K562 (cell line): Measurements from ENCODE around the gene SDC3. TPM values are rescaled to one million over a fixed set of nuclear protein-coding genes. Genes with fewer than 3 reads are reported as not detected.
A peak's percentile ranks its signal among the peaks of the same experiment; 100 is the strongest.

Experiments
- ATAC-seq: fragments of 200-7000 bp; cut with Tn5 transposase; 3 replicates; pipeline ENCODE4 v1.9.1; 2020; ENCODE audit warnings: moderate library complexity
- BruUV-seq: library from RNA; stranded (reverse); fragments of 400-500 nt; replicated peaks from 2 replicates; lab custom pipeline; 2021; lab: Mats Ljungman, UMichigan
- CTCF ChIA-PET: fragments of 300-600 bp; formaldehyde crosslinking; extraction: SDS; loops from one replicate; lab custom pipeline; 2021; ENCODE audit warnings: low intra/inter-chr PET ratio; lab: Yijun Ruan, JAX
- POLR2A ChIA-PET: fragments of 300-600, 350-650 bp; sonication (Branson Sonifier 250); formaldehyde crosslinking; extraction: SDS; loops from one replicate; lab custom pipeline; 2021; ENCODE audit warnings: antibody characterized with exemption, inconsistent platforms; lab: Yijun Ruan, JAX
- DNase-seq, 4 experiments: peaks; one replicate each; pipeline versions ENCODE4 v3.0.0 to v3.0.0-alpha.2; 2011 to 2018; ENCODE audit warnings: low spot score in 3 of 4, mixed read lengths in 3 of 4; ENCODE audit errors: extremely low read depth in 1 of 4
- FAIRE-seq: peaks from 2 replicates; lab custom pipeline; 2011; peaks lifted over from hg19 to GRCh38; lab: Jason Lieb, UNC
- H2AFZ ChIP-seq: 2 replicates; pipeline ENCODE4 v1.6.0; 2011; ENCODE audit warnings: low read depth, low read length, control low read depth, inconsistent platforms
- H3K27ac ChIP-seq: fragments of 200-600 bp; 3 replicates; pipeline ENCODE4 v1.8.0; 2011; ENCODE audit warnings: low read depth, mild to moderate bottlenecking, control low read depth, inconsistent platforms, low read length, moderate library complexity, mixed read lengths; ENCODE audit errors: extremely low read depth
- H3K27me3 ChIP-seq, 2 experiments: fragments of 300-600 bp in 1 of 2; 2 replicates in 1 of 2; 3 replicates in 1 of 2; pipeline versions ENCODE4 v1.6.0 to v1.8.0; 2011; ENCODE audit warnings: inconsistent platforms in 2 of 2, low read length in 2 of 2, mild to moderate bottlenecking in 1 of 2, mixed read lengths in 1 of 2, moderate library complexity in 1 of 2; ENCODE audit not compliant: control insufficient read depth in 2 of 2, insufficient read depth in 2 of 2
- H3K36me3 ChIP-seq: fragments of 300-600 bp; 3 replicates; pipeline ENCODE4 v1.8.0; 2011; ENCODE audit warnings: mild to moderate bottlenecking, low read length, inconsistent platforms; ENCODE audit not compliant: control insufficient read depth, insufficient read depth
- H3K4me1 ChIP-seq, 2 experiments: fragments of 200-600 bp in 1 of 2; replicated peaks in 1 of 2; 2 replicates in 1 of 2; 3 replicates in 1 of 2; pipeline versions ENCODE4 v1.5.1 to v1.8.0; 2011; ENCODE audit warnings: inconsistent platforms in 2 of 2, low read length in 2 of 2, mild to moderate bottlenecking in 1 of 2, mixed read lengths in 1 of 2, moderate library complexity in 1 of 2; ENCODE audit not compliant: control insufficient read depth in 2 of 2, insufficient read depth in 2 of 2
- H3K4me2 ChIP-seq: 2 replicates; pipeline ENCODE4 v1.6.1; 2011; ENCODE audit warnings: low read length, control low read depth, inconsistent platforms, mixed read lengths; ENCODE audit not compliant: insufficient read depth
- H3K4me3 ChIP-seq: fragments of 200-600 bp; sonication (generic), shearing (Covaris generic); 2 replicates; pipeline ENCODE4 v1.5.1; 2016; ENCODE audit warnings: control low read depth, inconsistent platforms
- H3K79me2 ChIP-seq: fragments of 200-600 bp; 3 replicates; pipeline ENCODE4 v1.8.0; 2011; ENCODE audit warnings: low read length, inconsistent platforms; ENCODE audit not compliant: control insufficient read depth, insufficient read depth
- H3K9ac ChIP-seq, 2 experiments: 2 replicates each; pipeline versions ENCODE4 v1.6.0 to v1.6.1; 2011; ENCODE audit warnings: low read depth in 2 of 2, low read length in 2 of 2, control low read depth in 1 of 2, inconsistent platforms in 1 of 2, mild to moderate bottlenecking in 1 of 2, mixed read lengths in 1 of 2; ENCODE audit not compliant: insufficient read depth in 1 of 2
- H3K9me1 ChIP-seq: one replicate; pipeline ENCODE4 v1.6.0; 2011; ENCODE audit warnings: inconsistent platforms, mild to moderate bottlenecking, low read length, moderate library complexity; ENCODE audit not compliant: control insufficient read depth, insufficient read depth
- H3K9me3 ChIP-seq: replicated peaks from 2 replicates; pipeline ENCODE4 v1.5.1; 2011; ENCODE audit warnings: low read depth, low read length, inconsistent platforms; ENCODE audit not compliant: control insufficient read depth, insufficient read depth
- H4K20me1 ChIP-seq: replicated peaks from 2 replicates; pipeline ENCODE4 v1.6.1; 2011; ENCODE audit warnings: low read length, inconsistent platforms, mixed read lengths; ENCODE audit not compliant: control insufficient read depth, insufficient read depth
- ARID2 ChIP-seq: fragments of 450-650 bp; IDR thresholded peaks from 2 replicates; pipeline ENCODE4 v1.6.1; 2017; ENCODE audit warnings: antibody characterized with exemption, mild to moderate bottlenecking
- EHMT2 ChIP-seq: fragments of 450-650 bp; IDR thresholded peaks from 2 replicates; pipeline ENCODE4 v1.6.1; 2018; ENCODE audit warnings: antibody characterized with exemption
- ETV6 ChIP-seq, 3 experiments: fragments of 150-350 bp in 1 of 3; sonication (generic) in 1 of 3; formaldehyde crosslinking in 1 of 3; IDR thresholded peaks; 2 replicates each; pipeline versions ENCODE4 v1.6.1 to v1.8.0; 2014 to 2022; ENCODE audit warnings: borderline replicate concordance in 2 of 3, low read depth in 2 of 3, antibody characterized with exemption in 1 of 3, low read length in 1 of 3, mild to moderate bottlenecking in 1 of 3, missing genetic modification reagents in 1 of 3
- FOXP4 ChIP-seq: sonication (generic); formaldehyde crosslinking; IDR thresholded peaks from 2 replicates; pipeline ENCODE4 v1.8.0; 2022; ENCODE audit warnings: mild to moderate bottlenecking, missing genetic modification reagents, borderline replicate concordance
- HBP1 ChIP-seq: fragments of 450-650 bp; formaldehyde crosslinking; IDR thresholded peaks from 2 replicates; pipeline ENCODE4 v1.4.0; 2022; ENCODE audit warnings: missing genetic modification characterization
- HDAC1 ChIP-seq, 2 experiments: fragments of 450-650 bp; IDR thresholded peaks; 2 replicates each; pipeline ENCODE4 v1.6.1; 2016 to 2017; ENCODE audit warnings: inconsistent platforms in 1 of 2, mild to moderate bottlenecking in 1 of 2, moderate library complexity in 1 of 2
- HDGF ChIP-seq: fragments of 450-650 bp; IDR thresholded peaks from 2 replicates; pipeline ENCODE4 v1.6.1; 2016
- HNRNPL ChIP-seq: fragments of 200-400 bp; formaldehyde crosslinking; IDR thresholded peaks from 2 replicates; pipeline ENCODE4 v1.6.1; 2017; ENCODE audit warnings: low read depth, mild to moderate bottlenecking, low read length
- MEF2D ChIP-seq: conservative IDR thresholded peaks from 2 replicates; pipeline ENCODE4 v1.6.1; 2016; ENCODE audit warnings: low read depth, missing genetic modification characterization, missing compliant biosample characterization
- NKRF ChIP-seq: fragments of 450-650 bp; IDR thresholded peaks from 2 replicates; pipeline ENCODE4 v1.6.1; 2016; ENCODE audit warnings: borderline replicate concordance
- PHB2 ChIP-seq: fragments of 450-650 bp; IDR thresholded peaks from 2 replicates; pipeline ENCODE4 v1.6.1; 2017; ENCODE audit warnings: low read depth
- STAG1 ChIP-seq: sonication (generic); formaldehyde crosslinking; IDR thresholded peaks from 2 replicates; pipeline ENCODE4 v1.5.0; 2020; ENCODE audit warnings: missing genetic modification reagents, borderline replicate concordance
- SUPT5H ChIP-seq: fragments of 450-650 bp; IDR thresholded peaks from 2 replicates; pipeline ENCODE4 v1.6.1; 2016
- TGIF2 ChIP-seq: sonication (generic); formaldehyde crosslinking; IDR thresholded peaks from 2 replicates; pipeline ENCODE4 v1.8.1; 2022; ENCODE audit warnings: mild to moderate bottlenecking, missing genetic modification reagents, moderate library complexity
- TSC22D4 ChIP-seq: fragments of 450-650 bp; IDR thresholded peaks from 2 replicates; pipeline ENCODE4 v1.6.1; 2016; ENCODE audit warnings: missing genetic modification characterization, missing biosample characterization, control low read depth
- ZNF23 ChIP-seq: fragments of 250-450 bp; sonication (Bioruptor Pico); IDR thresholded peaks from 2 replicates; pipeline ENCODE4 v1.4.0; 2020; ENCODE audit warnings: mild to moderate bottlenecking
- ZNF785 ChIP-seq: fragments of 250-450 bp; sonication (Bioruptor Pico); IDR thresholded peaks from 2 replicates; pipeline ENCODE4 v1.4.0; 2020; ENCODE audit warnings: mild to moderate bottlenecking
- WGBS: fragments of 100-300 bp; shearing (Covaris generic); methylation state at CpG from one replicate; pipeline ENCODE4 v1.1.6; 2016; ENCODE audit warnings: low coverage, mixed read lengths; ENCODE audit not compliant: insufficient coverage; ENCODE audit errors: missing lambda C conversion rate; 5-methylcytosine and 5-hydroxymethylcytosine counted together
- in situ Hi-C: fragments of 300-500 bp; cut with MboI; formaldehyde crosslinking; loops from 4 replicates; pipeline ENCODE4 v1.15.0; 2018; ENCODE audit warnings: inconsistent platforms, mixed read lengths
- intact Hi-C: fragments of 100-400 bp; cut with micrococcal nuclease; formaldehyde crosslinking; loops from 2 replicates; pipeline ENCODE4 v1.14.2; 2022
- polyA plus RNA-seq, 8 experiments: library from polyadenylated mRNA; depleted of rRNA in 4 of 8; stranded (reverse) in 5 of 8; unstranded in 3 of 8; fragments of >200 nt; fragmentation: Nextera tagmentation in 2 of 8; fragmentation: Illumina TruSeq in 1 of 8; extraction: Ambion mirVana in 2 of 8; extraction: Trizol in 1 of 8; gene quantifications; 2 replicates each; pipeline versions ENCODE4 v1.2.1 to v1.2.3, GENCODE V29; 2011 to 2014; ENCODE audit warnings: inconsistent platforms in 1 of 8, missing spikeins in 1 of 8
- total RNA-seq, 7 experiments: library from RNA; depleted of rRNA in 6 of 7; stranded (reverse); fragments of >200 nt in 6 of 7; fragmentation: Illumina TruSeq in 2 of 7; extraction: Trizol in 2 of 7; gene quantifications; 2 replicates each; pipeline versions ENCODE4 v1.2.1 to v1.2.3, GENCODE V29; 2011 to 2021; ENCODE audit warnings: low replicate concordance in 1 of 7

Gene SDC3
- total and polyA plus RNA-seq, 9 of the 15 experiments (the other 6 are each of a cell fraction or from before 2014, with no cell fraction given), result 0.38 to 44.1 (median 12.1) TPM

GRCh38 chr1:30893776-30894507 lies 14.6 kb downstream of the SDC3 start:
- WGBS, result 82% methylated on average over 9 of the region's 9 CpGs
- H3K36me3 ChIP-seq, result peaks cover 3% of the 10 kb centered on the region; the same call in 1 of the 3 replicates
- in situ Hi-C loops, result no loop called here
- peaks cover 47 to 60% of the 10 kb centered on the region in 2 experiments for H3K4me1 ChIP-seq
- no peaks in the 10 kb centered on the region; the same call in 1 of the 2 replicates for H4K20me1 ChIP-seq
- H3K27ac ChIP-seq, result no peak overlapping the region; the same call in 2 of the 3 replicates
- FAIRE-seq (no peak), DNase-seq (no peak), ATAC-seq (no peak)
- H3K9me3 ChIP-seq, result no peaks in the 10 kb centered on the region; the same call in 1 of the 2 replicates
- ChIA-PET CTCF (no interaction called here), POLR2A (no interaction called here)
- no peaks in the 10 kb centered on the region for H3K27me3 ChIP-seq
- H3K79me2 ChIP-seq, result 0 out of 3 replicates have a peak, but pooled peaks cover 13% of the 10 kb centered on the region
- BruUV-seq, result no TSS peak
- intact Hi-C loops, result no loop called here
- no peak overlapping the region for H2AFZ ChIP-seq
- no peak overlapping the region for H3K4me2 ChIP-seq
- H3K9me1 ChIP-seq, result peaks cover 3% of the 10 kb centered on the region
- H3K9ac ChIP-seq, result no peak overlapping the region; a peak in 1 of 4 replicates
- H3K4me3 ChIP-seq, result no peak overlapping the region
- TF ChIP-seq ETV6 (IDR thresholded peaks at IDR 0.05; ENCODE audit: borderline replicate concordance in 1 of 2, low read depth in 2 of 2, low read length in 1 of 2) (no peak), ETV6 (CRISPR knock-in tag; IDR thresholded peaks at IDR 0.05; ENCODE audit: borderline replicate concordance) (no peak), EHMT2 (peak; percentile 43; the same call in 1 of the 2 replicates), HBP1 (CRISPR knock-in tag) (0 out of 2 replicates have a peak, but pooled peaks have one; percentile 14), HDGF (peak; percentile 69; the same call in 1 of the 2 replicates), ARID2 (peak; percentile 19; the same call in 1 of the 2 replicates), FOXP4 (CRISPR knock-in tag) (no peak), NKRF (0 out of 2 replicates have a peak, but pooled peaks have one; percentile 26), PHB2 (no peak), SUPT5H (peak; percentile 54), TSC22D4 (peak; percentile 40; the same call in 1 of the 2 replicates), HDAC1 (IDR thresholded peaks at IDR 0.05) (peak in 1 of 2 experiments; percentile 78; a peak in 2 of 4 replicates), ZNF785 (CRISPR knock-in tag) (no peak), STAG1 (CRISPR knock-in tag) (no peak), TGIF2 (CRISPR knock-in tag) (no peak), MEF2D (0 out of 2 replicates have a peak, but pooled peaks have one; percentile 43), HNRNPL (no peak), ZNF23 (CRISPR knock-in tag) (no peak)
